Measurements from ENCODE around the gene HENMT1. TPM values are rescaled to one million over a fixed set of nuclear protein-coding genes. Genes with fewer than 3 reads are reported as not detected.

Gene HENMT1
- polyA plus RNA-seq, 2 of the 4 experiments (the other 2 are of a cell fraction) = 8.1 to 9.7 TPM

DNA sequence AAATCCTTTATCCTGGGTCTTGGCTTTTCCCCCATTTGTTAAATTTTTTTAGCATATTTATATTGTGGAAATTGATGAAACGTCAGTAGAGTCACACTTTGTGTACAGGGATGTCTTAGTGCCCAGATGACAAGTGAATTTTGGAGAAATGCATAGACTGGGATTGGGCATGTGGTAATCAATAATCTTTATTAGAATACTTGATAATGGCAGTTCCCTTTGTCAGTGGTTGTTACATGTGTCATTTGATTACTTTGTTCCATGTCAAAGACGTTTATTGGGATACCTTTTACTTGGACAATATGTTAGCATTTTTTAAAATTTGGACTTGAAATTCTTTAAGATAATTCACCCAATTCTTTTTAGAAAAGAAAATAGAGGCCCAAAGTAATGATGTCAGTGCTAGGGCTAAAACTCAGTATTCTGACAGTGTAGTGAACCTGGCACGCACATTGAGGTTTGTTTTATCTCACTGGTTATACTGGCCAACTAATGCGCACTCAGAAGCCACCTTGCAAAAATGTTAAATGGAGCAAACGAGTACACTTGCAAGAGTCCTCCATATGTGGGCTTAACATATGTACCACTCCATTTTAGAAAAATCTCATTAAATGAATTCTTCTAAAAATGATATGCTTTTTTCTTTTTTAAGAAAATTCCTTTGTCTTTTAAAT lies 40.4 kb upstream of the HENMT1 start:
- ATAC-seq (no peak), FAIRE-seq (no peak), DNase-seq (ENCODE audit: low read depth in 1 of 2, low spot score in 1 of 2) (no peak)
- no peak overlapping the region for H3K4me2 ChIP-seq
- ChIA-PET CTCF (no interaction called here), POLR2A (no interaction called here)
- WGBS (ENCODE audit: missing lambda C conversion rate) = 93% methylated on average over 5 of the region's 5 CpGs
- TF ChIP-seq FOSL2 (IDR thresholded peaks at IDR 0.05) = no peak
- TF ChIP-seq FOSL2 (CRISPR knock-in tag; IDR thresholded peaks at IDR 0.05) = no peak
- TF ChIP-seq CEBPB (IDR thresholded peaks at IDR 0.05) = no peak
- TF ChIP-seq TP53 (CRISPR knock-in tag; IDR thresholded peaks at IDR 0.05) = no peak
- TF ChIP-seq, protein P1, sequence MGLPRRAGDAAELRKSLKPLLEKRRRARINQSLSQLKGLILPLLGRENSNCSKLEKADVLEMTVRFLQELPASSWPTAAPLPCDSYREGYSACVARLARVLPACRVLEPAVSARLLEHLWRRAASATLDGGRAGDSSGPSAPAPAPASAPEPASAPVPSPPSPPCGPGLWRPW (IDR thresholded peaks at IDR 0.05) = no peak
- no peak overlapping the region for H3K4me3 ChIP-seq
- H3K27ac ChIP-seq = no peak overlapping the region
- H3K4me1 ChIP-seq = peaks cover 13% of the 10 kb centered on the region
- H3K9me3 ChIP-seq = no peaks in the 10 kb centered on the region

DNA sequence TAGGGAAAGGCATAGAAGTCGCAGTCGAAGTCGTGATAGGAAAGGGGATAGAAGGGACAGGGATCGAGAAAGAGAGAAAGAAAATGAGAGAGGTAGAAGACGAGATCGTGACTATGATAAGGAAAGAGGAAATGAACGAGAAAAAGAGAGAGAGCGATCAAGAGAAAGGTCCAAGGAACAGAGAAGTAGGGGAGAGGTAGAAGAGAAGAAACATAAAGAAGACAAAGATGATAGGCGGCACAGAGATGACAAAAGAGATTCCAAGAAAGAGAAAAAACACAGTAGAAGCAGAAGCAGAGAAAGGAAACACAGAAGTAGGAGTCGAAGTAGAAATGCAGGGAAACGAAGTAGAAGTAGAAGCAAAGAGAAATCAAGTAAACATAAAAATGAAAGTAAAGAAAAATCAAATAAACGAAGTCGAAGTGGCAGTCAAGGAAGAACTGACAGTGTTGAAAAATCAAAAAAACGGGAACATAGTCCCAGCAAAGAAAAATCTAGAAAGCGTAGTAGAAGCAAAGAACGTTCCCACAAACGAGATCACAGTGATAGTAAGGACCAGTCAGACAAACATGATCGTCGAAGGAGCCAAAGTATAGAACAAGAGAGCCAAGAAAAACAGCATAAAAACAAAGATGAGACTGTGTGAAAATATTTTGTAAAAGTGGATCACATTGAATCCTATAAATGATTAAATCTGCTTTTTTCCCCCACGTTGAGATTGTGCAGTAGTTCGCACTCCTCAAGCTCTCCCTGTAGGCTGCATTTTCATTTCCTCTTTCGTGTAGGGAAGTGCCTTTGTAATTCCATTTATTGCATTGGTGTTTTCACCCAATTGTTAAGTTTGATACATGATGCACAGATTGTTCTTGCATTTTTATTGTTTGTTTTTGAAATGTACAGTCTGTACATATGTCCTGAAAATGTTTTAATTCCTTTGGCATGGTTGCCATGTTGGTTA lies 38.8 kb upstream of the HENMT1 start:
- ChIA-PET CTCF (no interaction called here), POLR2A (no interaction called here)
- no peak for TF ChIP-seq KDM5A (IDR thresholded peaks at IDR 0.05)
- TF ChIP-seq, protein P2, sequence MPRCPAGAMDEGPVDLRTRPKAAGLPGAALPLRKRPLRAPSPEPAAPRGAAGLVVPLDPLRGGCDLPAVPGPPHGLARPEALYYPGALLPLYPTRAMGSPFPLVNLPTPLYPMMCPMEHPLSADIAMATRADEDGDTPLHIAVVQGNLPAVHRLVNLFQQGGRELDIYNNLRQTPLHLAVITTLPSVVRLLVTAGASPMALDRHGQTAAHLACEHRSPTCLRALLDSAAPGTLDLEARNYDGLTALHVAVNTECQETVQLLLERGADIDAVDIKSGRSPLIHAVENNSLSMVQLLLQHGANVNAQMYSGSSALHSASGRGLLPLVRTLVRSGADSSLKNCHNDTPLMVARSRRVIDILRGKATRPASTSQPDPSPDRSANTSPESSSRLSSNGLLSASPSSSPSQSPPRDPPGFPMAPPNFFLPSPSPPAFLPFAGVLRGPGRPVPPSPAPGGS (IDR thresholded peaks at IDR 0.05) = no peak
- TF ChIP-seq, protein P3, sequence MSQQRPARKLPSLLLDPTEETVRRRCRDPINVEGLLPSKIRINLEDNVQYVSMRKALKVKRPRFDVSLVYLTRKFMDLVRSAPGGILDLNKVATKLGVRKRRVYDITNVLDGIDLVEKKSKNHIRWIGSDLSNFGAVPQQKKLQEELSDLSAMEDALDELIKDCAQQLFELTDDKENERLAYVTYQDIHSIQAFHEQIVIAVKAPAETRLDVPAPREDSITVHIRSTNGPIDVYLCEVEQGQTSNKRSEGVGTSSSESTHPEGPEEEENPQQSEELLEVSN (IDR thresholded peaks at IDR 0.05; ENCODE audit: borderline replicate concordance, low read depth) = no peak
- TF ChIP-seq CEBPB (IDR thresholded peaks at IDR 0.05) = no peak
- no peak for TF ChIP-seq FOXS1 (CRISPR knock-in tag; IDR thresholded peaks at IDR 0.05)
- no peak for TF ChIP-seq ESRRA (IDR thresholded peaks at IDR 0.05; ENCODE audit: borderline replicate concordance, low read length)
- TF ChIP-seq ZC3H11A (IDR thresholded peaks at IDR 0.05) = no peak
- no peak for TF ChIP-seq POLR2A (IDR thresholded peaks at IDR 0.05; ENCODE audit: low read length)
- TF ChIP-seq JUNB (IDR thresholded peaks at IDR 0.05) = no peak
- no peak for TF ChIP-seq CHD2 (IDR thresholded peaks at IDR 0.05; ENCODE audit: low read length, partially characterized antibody)
- TF ChIP-seq, protein P4, sequence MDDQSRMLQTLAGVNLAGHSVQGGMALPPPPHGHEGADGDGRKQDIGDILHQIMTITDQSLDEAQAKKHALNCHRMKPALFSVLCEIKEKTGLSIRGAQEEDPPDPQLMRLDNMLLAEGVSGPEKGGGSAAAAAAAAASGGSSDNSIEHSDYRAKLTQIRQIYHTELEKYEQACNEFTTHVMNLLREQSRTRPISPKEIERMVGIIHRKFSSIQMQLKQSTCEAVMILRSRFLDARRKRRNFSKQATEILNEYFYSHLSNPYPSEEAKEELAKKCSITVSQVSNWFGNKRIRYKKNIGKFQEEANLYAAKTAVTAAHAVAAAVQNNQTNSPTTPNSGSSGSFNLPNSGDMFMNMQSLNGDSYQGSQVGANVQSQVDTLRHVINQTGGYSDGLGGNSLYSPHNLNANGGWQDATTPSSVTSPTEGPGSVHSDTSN (IDR thresholded peaks at IDR 0.05) = no peak
- TF ChIP-seq TFCP2L1 (CRISPR knock-in tag; IDR thresholded peaks at IDR 0.05) = no peak
- TF ChIP-seq JUN (IDR thresholded peaks at IDR 0.05) = no peak
- no peak for TF ChIP-seq HOXB13 (CRISPR knock-in tag; IDR thresholded peaks at IDR 0.05; ENCODE audit: low read depth)
- ATAC-seq (no peak), DNase-seq (ENCODE audit: low read depth in 1 of 2, low spot score in 1 of 2) (no peak), FAIRE-seq (no peak)
- H3K4me1 ChIP-seq = peaks cover 19% of the 10 kb centered on the region
- WGBS (ENCODE audit: missing lambda C conversion rate) = 92% methylated on average over 22 of the region's 22 CpGs
- H3K4me3 ChIP-seq = no peak overlapping the region
- H3K9me3 ChIP-seq = no peaks in the 10 kb centered on the region
- no peak overlapping the region for H3K4me2 ChIP-seq
- no peak overlapping the region for H3K27ac ChIP-seq

DNA sequence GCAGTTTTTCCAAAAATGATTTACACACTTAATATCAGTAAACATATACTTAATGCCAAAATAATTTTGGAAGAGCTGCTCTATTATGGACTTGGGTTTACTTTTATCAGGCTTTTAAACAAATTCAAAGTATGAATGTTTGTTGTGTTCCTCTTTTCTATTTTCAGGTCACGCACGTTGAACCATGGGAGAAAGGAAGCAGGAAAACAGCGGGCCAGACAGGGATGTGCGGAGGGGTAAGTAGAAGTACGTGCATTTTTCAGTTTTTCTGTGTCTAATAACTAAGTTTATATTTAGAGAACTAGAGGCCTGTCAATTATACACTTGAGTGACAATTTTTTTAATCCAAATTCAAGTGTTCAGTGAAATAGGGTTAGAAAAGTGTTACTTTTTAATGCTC lies 34.6 kb upstream of the HENMT1 start:
- Histone ChIP-seq H3K4me3 (no peak overlapping the region), H3K9me3 (no peaks in the 10 kb centered on the region), H3K4me2 (peak overlapping the region; percentile 82), H3K4me1 (peaks cover 19% of the 10 kb centered on the region; the same call in 2 of the 3 replicates), H3K27ac (no peak overlapping the region)
- no peak for ATAC-seq
- WGBS (ENCODE audit: missing lambda C conversion rate) = 90% methylated on average over 5 of the region's 5 CpGs
- DNase-seq (ENCODE audit: low read depth in 1 of 2, low spot score in 1 of 2) = no peak
- CTCF ChIA-PET = interaction anchor here (1.6 kb wide), 1 partner anchor 51 kb away, joined by 3 read pairs; no protein-coding TSS in a partner anchor
- no peak for FAIRE-seq
- TF ChIP-seq ZSCAN20 (CRISPR knock-in tag; IDR thresholded peaks at IDR 0.05) (no peak), BHLHE40 (IDR thresholded peaks at IDR 0.05; ENCODE audit: low read depth, low read length) (no peak), HDAC2 (IDR thresholded peaks at IDR 0.05) (no peak), ZNF302 (CRISPR knock-in tag; IDR thresholded peaks at IDR 0.05) (no peak)
- POLR2A ChIA-PET = interaction anchor here (0.6 kb wide), 1 partner anchor 35 kb away, joined by 3 read pairs; no protein-coding TSS in a partner anchor
